GM12801 (cell line): ENCODE data around the gene ENDOG.

Experiments used
- CTCF ChIP-seq: IDR thresholded peaks from one replicate; pipeline ENCODE4 v1.5.1; 2011; ENCODE audit warnings: control low read depth; ENCODE audit not compliant: insufficient read length; ENCODE audit errors: extremely low read depth

ENDOG gene

GRCh38 chr9:128818099-128818838, at the start of gene ENDOG:
Gene ENDOG (plus strand): TSS chr9:128818500. CDS start chr9:128818685, 185 bp downstream.
- peak; percentile 93 for TF ChIP-seq CTCF

GRCh38 chr9:128768606-128769005, 49.7 kb upstream of the ENDOG start:
- TF ChIP-seq CTCF = no peak

- TF ChIP-seq CTCF = no peak
These were observed 47.8 kb upstream of the ENDOG start for GRCh38 chr9:128770286-128771030.

- TF ChIP-seq CTCF = no peak
These were observed 47.1 kb upstream of the ENDOG start for GRCh38 chr9:128771094-128771721.

GRCh38 chr9:128771745-128772519, 46.4 kb upstream of the ENDOG start, which contains the start of gene ZER1:
Gene ZER1 (minus strand): TSS chr9:128771927. CDS start chr9:128755565, 16,362 bp downstream.
- TF ChIP-seq CTCF = no peak

GRCh38 chr9:128773049-128773448, 45.3 kb upstream of the ENDOG start:
- TF ChIP-seq CTCF = no peak
